Astrocyte (in vitro differentiated cells and primary cell): Measurements from ENCODE around the gene ITIH2. TPM values are rescaled to one million over a fixed set of nuclear protein-coding genes. Genes with fewer than 3 reads are reported as not detected.

ENCODE experiments used
- DNase-seq: peaks from one replicate; pipeline ENCODE4 v3.0.0-alpha.2; 2010; ENCODE audit warnings: low read depth
- FAIRE-seq: peaks from 2 replicates; lab custom pipeline; 2011; peaks lifted over from hg19 to GRCh38; lab: Jason Lieb, UNC
- H2AFZ ChIP-seq: 2 replicates; pipeline ENCODE4 v1.6.0; 2012; ENCODE audit warnings: low read depth, low read length, inconsistent platforms
- H3K27ac ChIP-seq: 2 replicates; pipeline ENCODE4 v1.5.1; 2011; ENCODE audit warnings: low read depth, low read length, inconsistent platforms
- H3K27me3 ChIP-seq: 2 replicates; pipeline ENCODE4 v1.6.0; 2011; ENCODE audit warnings: low read length, inconsistent platforms; ENCODE audit not compliant: insufficient read depth
- H3K36me3 ChIP-seq: 2 replicates; pipeline ENCODE4 v1.5.1; 2011; ENCODE audit warnings: low read length, inconsistent platforms; ENCODE audit not compliant: insufficient read depth
- H3K4me1 ChIP-seq: 2 replicates; pipeline ENCODE4 v1.5.1; 2011; ENCODE audit warnings: low read length, inconsistent platforms; ENCODE audit not compliant: insufficient read depth
- H3K4me2 ChIP-seq: 2 replicates; pipeline ENCODE4 v1.6.0; 2012; ENCODE audit warnings: low read length, inconsistent platforms
- H3K4me3 ChIP-seq: 2 replicates; pipeline ENCODE4 v1.5.1; 2011; ENCODE audit warnings: low read depth, mild to moderate bottlenecking, low read length, inconsistent platforms; ENCODE audit not compliant: insufficient read depth
- H3K79me2 ChIP-seq: 2 replicates; pipeline ENCODE4 v1.6.0; 2012; ENCODE audit warnings: mild to moderate bottlenecking, low read length, inconsistent platforms; ENCODE audit not compliant: insufficient read depth
- H3K9ac ChIP-seq: 2 replicates; pipeline ENCODE4 v1.6.0; 2012; ENCODE audit warnings: mild to moderate bottlenecking, low read length, inconsistent platforms
- H3K9me3 ChIP-seq: 2 replicates; pipeline ENCODE4 v1.5.1; 2012; ENCODE audit warnings: low read depth, mild to moderate bottlenecking, low read length, inconsistent platforms; ENCODE audit not compliant: insufficient read depth
- H4K20me1 ChIP-seq: 2 replicates; pipeline ENCODE4 v1.6.0; 2012; ENCODE audit warnings: low read length, inconsistent platforms; ENCODE audit not compliant: insufficient read depth
- H3K27ac Mint-ChIP-seq: one replicate; pipeline ENCODE4 v1.8.0; 2021; ENCODE audit warnings: mild to moderate bottlenecking, mixed read lengths; ENCODE audit not compliant: unreplicated experiment
- H3K27me3 Mint-ChIP-seq: one replicate; pipeline ENCODE4 v1.8.0; 2021; ENCODE audit warnings: low read depth, mixed read lengths; ENCODE audit not compliant: unreplicated experiment
- H3K36me3 Mint-ChIP-seq: one replicate; pipeline ENCODE4 v1.8.0; 2021; ENCODE audit warnings: low read depth, mixed read lengths; ENCODE audit not compliant: unreplicated experiment
- H3K4me1 Mint-ChIP-seq: one replicate; pipeline ENCODE4 v1.8.0; 2021; ENCODE audit warnings: low read depth, mixed read lengths; ENCODE audit not compliant: unreplicated experiment
- H3K4me3 Mint-ChIP-seq: one replicate; pipeline ENCODE4 v1.8.0; 2021; ENCODE audit warnings: mild to moderate bottlenecking, moderate library complexity, mixed read lengths; ENCODE audit not compliant: unreplicated experiment
- H3K9me3 Mint-ChIP-seq: one replicate; pipeline ENCODE4 v1.8.0; 2021; ENCODE audit warnings: mild to moderate bottlenecking, mixed read lengths; ENCODE audit not compliant: unreplicated experiment
- CTCF ChIP-seq: IDR thresholded peaks from 2 replicates; pipeline ENCODE4 v1.5.1; 2011; ENCODE audit warnings: low read depth, mild to moderate bottlenecking, inconsistent platforms, low read length, moderate library complexity; ENCODE audit not compliant: insufficient read depth
- EZH2 ChIP-seq: IDR thresholded peaks from 2 replicates; pipeline ENCODE4 v1.6.1; 2012; ENCODE audit warnings: mild to moderate bottlenecking, low read length, inconsistent platforms; ENCODE audit not compliant: insufficient read depth
- total RNA-seq: library from RNA; stranded (reverse); gene quantifications from 2 replicates; pipeline ENCODE4 v1.2.1, GENCODE V29; 2021

ITIH2 gene
- total RNA-seq, 1 donor from 2014 or later, result not detected

DNA sequence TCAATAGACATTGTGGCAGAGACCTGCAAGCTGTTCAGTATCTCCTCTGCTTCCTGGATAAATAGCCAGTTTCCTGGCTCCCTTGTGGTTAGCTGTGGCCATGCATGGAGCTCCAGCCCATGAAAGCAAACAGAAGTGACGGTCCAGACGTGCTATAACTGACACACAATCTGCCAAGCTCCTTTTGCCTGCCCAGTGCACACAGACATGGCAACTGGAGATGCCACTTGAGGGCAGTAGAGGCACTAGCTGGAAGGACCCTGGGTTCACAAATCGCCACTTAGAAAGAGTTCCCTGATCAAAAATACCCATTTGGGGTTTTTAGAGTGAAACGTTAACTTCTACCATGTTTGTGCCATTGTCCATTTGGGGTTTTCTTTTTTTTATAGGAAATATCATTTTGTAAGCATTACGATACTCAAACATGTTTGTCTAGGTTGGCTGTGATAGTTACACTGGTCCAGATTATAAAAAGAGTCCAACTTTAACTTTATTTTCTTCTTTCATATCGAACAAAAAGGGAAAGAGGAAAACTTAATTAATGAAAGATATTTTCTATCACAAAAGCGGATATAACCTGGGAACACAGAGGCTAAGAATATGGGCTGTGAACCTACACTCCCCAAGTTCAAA lies 53.4 kb downstream of the ITIH2 start:
- no peak for FAIRE-seq
- H4K20me1 ChIP-seq, result peaks cover 4% of the 10 kb centered on the region
- peaks cover 57% of the 10 kb centered on the region for H3K36me3 ChIP-seq
- H3K27ac ChIP-seq, result no peak overlapping the region
- no peaks in the 10 kb centered on the region for H3K9me3 Mint-ChIP-seq
- no peak overlapping the region for H3K4me2 ChIP-seq
- H3K27me3 ChIP-seq, result no peaks in the 10 kb centered on the region
- no peak overlapping the region for H3K9ac ChIP-seq
- H2AFZ ChIP-seq, result no peak overlapping the region
- H3K4me3 ChIP-seq, result no peak overlapping the region
- TF ChIP-seq CTCF (peak; percentile 32), EZH2 (no peak)
- no peak overlapping the region for H3K4me3 Mint-ChIP-seq
- no peak overlapping the region for H3K27ac Mint-ChIP-seq
- H3K9me3 ChIP-seq, result no peaks in the 10 kb centered on the region
- H3K27me3 Mint-ChIP-seq, result no peaks in the 10 kb centered on the region
- H3K79me2 ChIP-seq, result no peaks in the 10 kb centered on the region
- no peaks in the 10 kb centered on the region for H3K4me1 Mint-ChIP-seq
- no peak for DNase-seq
- H3K4me1 ChIP-seq, result no peaks in the 10 kb centered on the region
- peaks cover 5% of the 10 kb centered on the region for H3K36me3 Mint-ChIP-seq

DNA sequence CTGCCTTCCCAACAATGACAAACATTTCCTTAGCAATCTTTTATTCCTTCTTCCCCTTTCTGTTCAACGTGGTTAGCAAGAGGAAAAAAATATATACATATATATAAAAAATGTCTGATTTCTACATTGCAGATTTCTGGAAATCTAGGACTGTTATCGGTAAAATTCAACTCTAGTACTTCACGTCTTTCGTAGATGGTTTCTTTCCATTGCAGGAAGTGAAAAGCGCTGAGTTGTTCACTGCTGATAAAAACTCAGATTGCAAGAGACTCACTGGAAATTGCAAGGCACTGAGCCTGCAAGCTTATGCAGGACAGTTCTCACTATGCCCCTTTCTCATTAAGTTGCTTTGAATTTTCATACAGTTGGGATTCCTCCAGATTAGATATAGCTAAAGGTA lies 60.8 kb downstream of the ITIH2 start:
- Mint-ChIP-seq H3K4me1 (no peaks in the 10 kb centered on the region), H3K27me3 (no peaks in the 10 kb centered on the region), H3K4me3 (no peak overlapping the region), H3K36me3 (peaks cover 6% of the 10 kb centered on the region), H3K27ac (no peak overlapping the region), H3K9me3 (no peaks in the 10 kb centered on the region)
- no peak for TF ChIP-seq CTCF
- no peak for TF ChIP-seq EZH2
- Histone ChIP-seq H3K79me2 (no peaks in the 10 kb centered on the region), H3K9me3 (no peaks in the 10 kb centered on the region), H3K4me2 (no peak overlapping the region), H3K4me1 (no peaks in the 10 kb centered on the region), H4K20me1 (peaks cover 6% of the 10 kb centered on the region), H3K27me3 (no peaks in the 10 kb centered on the region), H3K27ac (no peak overlapping the region), H2AFZ (no peak overlapping the region), H3K9ac (no peak overlapping the region), H3K36me3 (peaks cover 47% of the 10 kb centered on the region), H3K4me3 (no peak overlapping the region)
- no peak for FAIRE-seq
- peak; percentile 26 for DNase-seq

- Mint-ChIP-seq H3K36me3 (peaks cover 10% of the 10 kb centered on the region), H3K4me3 (no peak overlapping the region), H3K9me3 (no peaks in the 10 kb centered on the region), H3K4me1 (no peaks in the 10 kb centered on the region), H3K27ac (no peak overlapping the region), H3K27me3 (no peaks in the 10 kb centered on the region)
- Histone ChIP-seq H3K4me3 (no peak overlapping the region), H3K4me2 (no peak overlapping the region), H3K9me3 (no peaks in the 10 kb centered on the region), H4K20me1 (peaks cover 6% of the 10 kb centered on the region), H3K27ac (no peak overlapping the region), H3K27me3 (no peaks in the 10 kb centered on the region), H2AFZ (no peak overlapping the region), H3K4me1 (no peaks in the 10 kb centered on the region), H3K36me3 (peaks cover 42% of the 10 kb centered on the region), H3K79me2 (no peaks in the 10 kb centered on the region), H3K9ac (no peak overlapping the region)
- DNase-seq, result no peak
- no peak for TF ChIP-seq EZH2
- no peak for TF ChIP-seq CTCF
- no peak for FAIRE-seq
Measured at GRCh38 chr10:7766241-7766640, 63.1 kb downstream of the ITIH2 start.
